Endothelial cell of umbilical vein (primary cell): Measurements from ENCODE around the gene LYPD1. TPM values are rescaled to one million over a fixed set of nuclear protein-coding genes. Genes with fewer than 3 reads are reported as not detected.

Experiments used
- BruUV-seq: library from RNA; stranded (reverse); fragments of 400-500 nt; replicated peaks from 2 replicates; lab custom pipeline; 2021; lab: Mats Ljungman, UMichigan
- CTCF ChIA-PET: fragments of 300-600, 350-600 bp; sonication (Branson Sonifier 250); formaldehyde crosslinking; loops from one replicate; lab custom pipeline; 2021; ENCODE audit warnings: antibody characterized with exemption, inconsistent platforms; lab: Charles Lee
- POLR2A ChIA-PET: fragments of 300-600, 350-600 bp; sonication (Branson Sonifier 250); formaldehyde crosslinking; loops from one replicate; lab custom pipeline; 2021; ENCODE audit warnings: antibody characterized with exemption, inconsistent platforms; lab: Charles Lee
- DNase-seq: peaks from one replicate; pipeline ENCODE4 v3.0.0-alpha.2; 2011; ENCODE audit warnings: low read depth, low spot score
- FAIRE-seq: peaks from 2 replicates; lab custom pipeline; 2011; peaks lifted over from hg19 to GRCh38; lab: Jason Lieb, UNC
- H2AFZ ChIP-seq: 2 replicates; pipeline ENCODE4 v1.6.0; 2012; ENCODE audit warnings: low read depth, low read length, control low read depth, inconsistent platforms
- H3K27ac ChIP-seq: 2 replicates; pipeline ENCODE4 v1.5.1; 2011; ENCODE audit warnings: low read depth, mild to moderate bottlenecking, control low read depth, low read length, moderate library complexity; ENCODE audit not compliant: insufficient read depth
- H3K27me3 ChIP-seq, 2 experiments: 2 replicates each; pipeline versions ENCODE4 v1.6.0 to v1.6.1; 2011; ENCODE audit warnings: low read length in 2 of 2, mixed read lengths in 1 of 2; ENCODE audit not compliant: control insufficient read depth in 2 of 2, insufficient read depth in 2 of 2
- H3K36me3 ChIP-seq, 2 experiments: 2 replicates in 1 of 2; 3 replicates in 1 of 2; pipeline ENCODE4 v1.5.1; 2011; ENCODE audit warnings: low read length in 2 of 2, mild to moderate bottlenecking in 1 of 2, moderate library complexity in 1 of 2; ENCODE audit not compliant: control insufficient read depth in 2 of 2, insufficient read depth in 2 of 2; ENCODE audit errors: extremely low read depth in 1 of 2
- H3K4me1 ChIP-seq: 3 replicates; pipeline ENCODE4 v1.5.1; 2011; ENCODE audit warnings: mild to moderate bottlenecking, low read length; ENCODE audit not compliant: control insufficient read depth, insufficient read depth; ENCODE audit errors: extremely low read depth
- H3K4me2 ChIP-seq: 2 replicates; pipeline ENCODE4 v1.6.1; 2011; ENCODE audit warnings: low read length, control low read depth, mixed read lengths; ENCODE audit not compliant: insufficient read depth
- H3K4me3 ChIP-seq, 3 experiments: fragments of 200-600 bp in 1 of 3; sonication (generic), shearing (Covaris generic) in 1 of 3; replicated peaks in 1 of 3; 2 replicates each; pipeline ENCODE4 v1.5.1; 2011 to 2016; ENCODE audit warnings: control low read depth in 3 of 3, low read length in 3 of 3, mild to moderate bottlenecking in 2 of 3, inconsistent platforms in 1 of 3, low read depth in 1 of 3, moderate library complexity in 1 of 3; ENCODE audit not compliant: insufficient read depth in 1 of 3
- H3K79me2 ChIP-seq: 2 replicates; pipeline ENCODE4 v1.6.0; 2012; ENCODE audit warnings: low read length, inconsistent platforms; ENCODE audit not compliant: control insufficient read depth, insufficient read depth
- H3K9ac ChIP-seq: replicated peaks from 2 replicates; pipeline ENCODE3; 2011; ENCODE audit warnings: low read length, control low read depth; ENCODE audit not compliant: insufficient read depth; ENCODE audit errors: extremely low read depth
- H3K9me1 ChIP-seq: replicated peaks from 3 replicates; pipeline ENCODE4 v1.6.0; 2011; ENCODE audit warnings: mild to moderate bottlenecking, low read length; ENCODE audit not compliant: control insufficient read depth, insufficient read depth; ENCODE audit errors: extremely low read depth
- H3K9me3 ChIP-seq: replicated peaks from 2 replicates; pipeline ENCODE4 v1.5.1; 2012; ENCODE audit warnings: low read length, inconsistent platforms; ENCODE audit not compliant: control insufficient read depth, insufficient read depth
- H4K20me1 ChIP-seq: replicated peaks from 2 replicates; pipeline ENCODE3; 2011; ENCODE audit warnings: mild to moderate bottlenecking, low read length; ENCODE audit not compliant: control insufficient read depth, insufficient read depth; ENCODE audit errors: extremely low read depth
- FOS ChIP-seq: IDR thresholded peaks from 2 replicates; pipeline ENCODE4 v1.6.1; 2011; ENCODE audit warnings: mild to moderate bottlenecking, low read length, moderate library complexity, borderline replicate concordance; ENCODE audit not compliant: insufficient read depth
- GATA2 ChIP-seq: IDR thresholded peaks from 2 replicates; pipeline ENCODE4 v1.7.0; 2011; ENCODE audit warnings: low read depth, mild to moderate bottlenecking, moderate library complexity, mixed read lengths, low read length; ENCODE audit not compliant: insufficient read length, insufficient read depth
- POLR2A ChIP-seq: IDR thresholded peaks from 2 replicates; pipeline ENCODE4 v1.6.1; 2012; ENCODE audit warnings: low read depth, mild to moderate bottlenecking, control low read depth, low read length
- POLR2AphosphoS5 ChIP-seq: IDR thresholded peaks from 2 replicates; pipeline ENCODE4 v1.6.1; 2012; ENCODE audit warnings: low read depth, mild to moderate bottlenecking, control low read depth, low read length, moderate library complexity; ENCODE audit not compliant: insufficient read depth
- dilution Hi-C: fragments of 300-500 bp; cut with MboI; formaldehyde crosslinking; loops from one replicate; pipeline ENCODE4 v1.15.0; 2019; ENCODE audit warnings: low sequenced_read_pairs; ENCODE audit not compliant: extremely low pct_ligation_motif_present
- intact Hi-C: fragments of 100-400 bp; cut with micrococcal nuclease; formaldehyde crosslinking; loops from one replicate; pipeline ENCODE4 v1.10.0; 2022
- polyA plus RNA-seq, 4 experiments: library from polyadenylated mRNA; depleted of rRNA in 3 of 4; stranded (reverse) in 3 of 4; unstranded in 1 of 4; fragments of >200 nt; gene quantifications; 2 replicates each; pipeline versions ENCODE4 v1.2.1 to v1.2.3, GENCODE V29; 2011 to 2012; ENCODE audit warnings: missing spikeins in 1 of 4
- total RNA-seq: library from RNA; stranded (reverse); gene quantifications from 2 replicates; pipeline ENCODE4 v1.2.3, GENCODE V29; 2021
- TF ChIP-seq, protein P1 (sequence below), 2 donors: IDR thresholded peaks; 1 replicate in 1 of 2; 2 replicates in 1 of 2; pipeline ENCODE4 v1.5.1; 2011; ENCODE audit warnings: low read length in 2 of 2, mild to moderate bottlenecking in 2 of 2, moderate library complexity in 2 of 2, control low read depth in 1 of 2, inconsistent platforms in 1 of 2, low read depth in 1 of 2; ENCODE audit not compliant: insufficient read depth in 1 of 2; ENCODE audit errors: extremely low read depth in 1 of 2

LYPD1 gene
- total and polyA plus RNA-seq, 2 donors (not counting 3 experiments of a cell fraction or from before 2014, with no cell fraction given), result 76.6 to 105 TPM

DNA sequence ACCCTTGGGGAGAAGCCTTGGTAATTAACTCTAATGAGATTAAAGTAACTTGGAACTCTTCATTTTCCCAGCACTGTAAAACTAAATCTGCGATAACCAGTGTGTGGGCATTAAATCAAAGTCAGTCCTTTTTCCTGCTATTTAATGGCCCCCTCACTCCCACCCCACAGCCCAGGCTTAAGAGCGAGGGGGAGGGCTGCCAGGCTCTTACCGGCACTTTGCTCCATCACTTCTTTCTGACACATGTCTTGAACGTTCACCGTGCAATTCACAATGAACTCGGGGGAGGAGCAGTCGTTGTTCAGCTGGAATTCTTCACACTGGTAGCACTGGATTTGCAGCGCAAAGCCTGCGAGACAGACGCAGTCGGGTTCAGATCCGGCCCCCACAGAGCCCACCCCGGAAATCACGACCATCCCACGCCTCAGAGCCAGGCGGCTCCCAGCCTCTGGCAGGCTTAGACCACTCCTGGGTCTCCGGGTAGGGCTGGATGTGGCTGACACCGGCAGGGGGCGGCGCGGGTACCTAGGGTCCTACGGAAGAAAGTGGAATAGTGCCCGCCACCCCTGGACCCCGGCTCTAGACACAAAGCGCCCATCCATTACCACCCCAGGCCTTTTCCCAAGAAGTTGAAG, 1.7 kb downstream of the LYPD1 start:
- intact Hi-C loops (loop anchor here (1.0 kb wide), 1 partner anchor 503 kb away; no protein-coding TSS in a partner anchor), dilution Hi-C loops (no loop called here)
- no peaks in the 10 kb centered on the region for H3K9me1 ChIP-seq
- peak overlapping the region in 2 of 3 experiments; percentile 55 to 75 for H3K4me3 ChIP-seq
- peak; percentile 45 for DNase-seq
- peaks cover 10% of the 10 kb centered on the region for H3K79me2 ChIP-seq
- no peaks in the 10 kb centered on the region for H3K27me3 ChIP-seq
- no peaks in the 10 kb centered on the region for H3K9me3 ChIP-seq
- BruUV-seq, result no TSS peak
- peak; percentile 43 for FAIRE-seq
- H3K36me3 ChIP-seq, result no peaks in the 10 kb centered on the region
- CTCF ChIA-PET, result interaction anchor here (0.5 to 4.6 kb wide), 10 partner anchors 10 to 1176 kb away, joined by 3 to 28 read pairs (median 8); no protein-coding TSS in a partner anchor
- POLR2A ChIA-PET, result interaction anchor here (0.6 kb wide), 1 partner anchor 104 kb away, joined by 5 read pairs; no protein-coding TSS in a partner anchor
- H3K4me2 ChIP-seq, result peak overlapping the region; percentile 76
- peak overlapping the region; percentile 25 for H3K9ac ChIP-seq
- no peak overlapping the region for H3K27ac ChIP-seq
- no peaks in the 10 kb centered on the region for H4K20me1 ChIP-seq
- TF ChIP-seq, protein P1, sequence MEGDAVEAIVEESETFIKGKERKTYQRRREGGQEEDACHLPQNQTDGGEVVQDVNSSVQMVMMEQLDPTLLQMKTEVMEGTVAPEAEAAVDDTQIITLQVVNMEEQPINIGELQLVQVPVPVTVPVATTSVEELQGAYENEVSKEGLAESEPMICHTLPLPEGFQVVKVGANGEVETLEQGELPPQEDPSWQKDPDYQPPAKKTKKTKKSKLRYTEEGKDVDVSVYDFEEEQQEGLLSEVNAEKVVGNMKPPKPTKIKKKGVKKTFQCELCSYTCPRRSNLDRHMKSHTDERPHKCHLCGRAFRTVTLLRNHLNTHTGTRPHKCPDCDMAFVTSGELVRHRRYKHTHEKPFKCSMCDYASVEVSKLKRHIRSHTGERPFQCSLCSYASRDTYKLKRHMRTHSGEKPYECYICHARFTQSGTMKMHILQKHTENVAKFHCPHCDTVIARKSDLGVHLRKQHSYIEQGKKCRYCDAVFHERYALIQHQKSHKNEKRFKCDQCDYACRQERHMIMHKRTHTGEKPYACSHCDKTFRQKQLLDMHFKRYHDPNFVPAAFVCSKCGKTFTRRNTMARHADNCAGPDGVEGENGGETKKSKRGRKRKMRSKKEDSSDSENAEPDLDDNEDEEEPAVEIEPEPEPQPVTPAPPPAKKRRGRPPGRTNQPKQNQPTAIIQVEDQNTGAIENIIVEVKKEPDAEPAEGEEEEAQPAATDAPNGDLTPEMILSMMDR (IDR thresholded peaks at IDR 0.05; ENCODE audit: extremely low read depth in 1 of 2, insufficient read depth in 1 of 2, low read depth in 1 of 2, low read length in 2 of 2), result peak; percentile 31 to 61
- no peak for TF ChIP-seq FOS
- peak; percentile 46 for TF ChIP-seq POLR2AphosphoS5
- no peak for TF ChIP-seq GATA2
- no peak for TF ChIP-seq POLR2A
- H3K4me1 ChIP-seq, result peaks cover 30% of the 10 kb centered on the region
- H2AFZ ChIP-seq, result no peak overlapping the region
